Measurements from ENCODE around the gene FOXL1.

Gene FOXL1

DNA sequence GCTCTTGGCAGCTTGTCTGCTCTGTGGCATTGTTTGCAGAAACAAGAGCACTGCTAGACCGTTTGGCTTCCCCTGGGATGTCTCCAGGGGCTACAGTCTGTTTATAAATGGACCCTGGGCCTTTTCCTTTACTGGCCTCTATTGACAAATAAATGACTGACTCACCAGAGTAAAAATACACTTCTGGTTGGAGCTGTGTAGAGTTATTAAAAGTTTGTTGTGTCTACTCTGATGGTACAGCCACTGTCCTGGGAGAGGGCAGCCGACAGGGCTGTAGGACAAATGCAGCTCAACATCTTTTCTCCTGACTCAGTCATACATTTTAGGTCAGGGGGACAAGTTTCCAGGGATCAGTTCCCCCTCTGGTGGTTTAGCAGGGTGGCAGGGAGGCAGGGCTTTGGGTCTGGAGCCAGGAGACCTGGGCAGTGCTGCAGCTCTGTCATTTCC is 30.0 kb downstream of the FOXL1 start:
- DNase-seq = no peak

DNA sequence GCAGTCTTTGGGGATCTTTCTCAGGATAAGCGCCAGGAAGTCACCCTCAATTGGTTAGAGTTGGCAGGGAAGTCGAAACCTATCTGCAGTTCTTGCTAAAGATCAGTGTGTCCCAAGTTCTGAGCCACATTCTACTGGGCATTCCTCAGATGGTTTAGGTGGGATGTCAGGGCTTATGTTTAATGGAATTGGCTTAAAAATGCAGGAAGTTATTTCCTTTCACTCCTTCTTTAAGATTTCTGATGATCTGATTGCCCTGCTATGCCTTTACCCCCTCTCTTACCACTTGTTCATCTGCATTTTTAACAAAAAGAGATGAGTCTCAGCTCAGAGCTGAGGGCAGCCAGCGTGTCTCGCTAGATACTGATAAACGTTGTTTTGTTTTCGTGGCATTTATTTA is 30.8 kb downstream of the FOXL1 start:
- no peak for DNase-seq

DNA sequence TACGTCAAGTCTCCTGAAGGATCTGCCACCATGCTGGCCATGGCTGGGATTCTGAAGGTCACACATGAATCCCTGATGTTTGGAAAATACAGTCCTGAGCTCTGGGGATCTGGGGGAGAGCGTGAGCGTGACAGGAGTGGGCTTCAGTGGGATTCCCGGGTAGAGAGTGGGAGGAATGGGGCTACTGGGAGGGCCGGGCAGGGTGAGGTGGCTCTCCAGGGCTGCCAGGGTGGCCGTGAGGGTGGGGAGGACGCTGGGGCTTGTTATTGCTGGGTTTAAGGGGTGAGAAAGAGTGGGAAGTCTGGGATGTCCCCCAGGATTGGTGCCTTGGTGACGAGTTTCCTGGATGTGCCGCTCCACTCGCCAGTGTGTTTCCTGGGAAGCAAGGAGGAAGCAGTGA is 31.3 kb downstream of the FOXL1 start:
- DNase-seq = no peak

DNA sequence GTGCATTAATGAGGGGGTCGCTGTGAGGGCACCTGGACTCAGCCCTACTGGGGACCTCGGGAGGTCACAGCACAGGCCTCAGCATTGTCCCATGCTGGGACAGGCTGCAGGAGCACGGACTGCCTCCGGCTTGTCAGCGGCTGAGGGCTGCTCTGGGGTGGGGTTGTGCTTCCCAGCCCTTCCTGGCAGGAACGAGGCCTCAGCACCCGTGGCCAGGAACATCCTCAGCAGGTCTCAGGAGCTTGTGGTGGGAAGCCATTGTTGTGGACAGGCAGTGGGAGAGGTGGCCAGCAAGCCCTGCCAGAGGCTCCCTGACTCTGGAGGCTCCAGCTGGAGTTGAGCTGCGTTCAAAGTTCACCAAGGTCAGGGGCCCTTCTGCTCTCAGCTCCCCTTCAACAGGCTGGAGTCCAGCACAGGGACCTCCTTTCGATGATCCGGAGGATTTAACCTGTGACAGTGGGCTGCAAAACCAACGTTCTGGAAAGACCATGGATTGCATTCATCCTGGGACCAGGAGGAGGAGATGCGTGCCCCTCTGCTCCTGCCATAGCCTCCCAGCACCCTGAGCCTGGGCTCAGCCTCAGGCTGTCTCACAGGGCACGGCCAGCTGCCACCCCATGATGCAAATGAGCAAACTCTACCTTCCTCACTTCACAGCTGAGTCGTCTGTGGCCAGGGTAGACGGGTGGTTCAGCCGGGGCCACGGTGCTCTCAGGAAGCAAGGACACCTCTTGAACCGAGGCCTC is 32.6 kb downstream of the FOXL1 start:
- DNase-seq = no peak

DNA sequence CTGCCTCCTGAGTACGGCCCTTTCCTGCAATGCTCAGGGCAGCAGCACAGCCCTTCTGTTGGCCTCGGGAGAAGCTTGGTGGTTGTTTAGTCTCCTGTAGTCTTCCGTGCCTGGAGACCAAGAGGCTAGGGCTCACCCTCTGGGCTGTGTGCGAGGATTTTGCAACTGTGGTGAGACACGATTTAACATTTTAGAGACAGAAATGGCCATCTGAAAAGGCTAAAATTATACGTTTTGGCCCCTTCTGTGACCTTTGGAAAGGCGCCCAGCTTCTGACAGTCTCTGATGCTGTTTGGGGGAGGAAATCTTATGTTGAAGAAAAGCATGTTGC is 33.1 kb downstream of the FOXL1 start:
- no peak for DNase-seq

DNA sequence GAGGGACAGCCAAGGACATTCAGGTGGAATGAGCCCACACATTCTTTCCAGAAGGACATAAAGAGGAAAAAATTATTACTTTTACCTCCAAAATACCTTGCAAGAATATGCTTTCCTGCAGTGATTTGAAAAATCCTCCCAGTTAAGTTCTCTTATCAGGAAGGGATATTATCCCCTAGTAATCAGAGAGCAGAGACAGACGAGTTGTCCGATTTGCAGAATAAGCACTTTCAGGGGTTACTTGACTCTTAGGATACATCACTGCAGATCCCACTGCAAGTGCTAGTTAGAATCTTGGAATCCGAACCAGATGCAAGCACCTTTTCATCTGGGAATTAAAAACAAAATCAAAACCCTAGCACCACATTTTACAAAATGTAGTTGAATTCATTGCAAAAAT is 33.6 kb downstream of the FOXL1 start:
- no peak for DNase-seq

DNA sequence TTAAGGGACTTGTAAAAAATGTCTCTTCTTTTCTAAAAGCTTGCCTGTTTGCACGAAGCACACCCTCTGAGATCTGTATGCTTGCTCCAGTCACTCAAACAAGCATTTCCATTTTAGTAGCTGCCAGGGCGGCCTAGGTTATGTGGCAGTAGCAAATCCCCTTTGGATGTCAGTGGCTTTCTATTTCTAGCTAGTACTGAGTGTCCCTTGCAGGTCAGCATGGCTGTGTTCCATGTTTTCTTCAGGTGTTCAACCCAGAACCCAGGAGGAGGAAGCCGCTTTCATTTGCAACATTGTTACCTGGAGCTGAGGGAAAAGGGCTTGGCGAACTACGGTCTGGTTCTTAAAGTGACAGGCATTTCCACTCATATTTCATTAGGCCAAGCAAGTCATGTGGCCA is 36.4 kb downstream of the FOXL1 start:
- no peak for DNase-seq

DNA sequence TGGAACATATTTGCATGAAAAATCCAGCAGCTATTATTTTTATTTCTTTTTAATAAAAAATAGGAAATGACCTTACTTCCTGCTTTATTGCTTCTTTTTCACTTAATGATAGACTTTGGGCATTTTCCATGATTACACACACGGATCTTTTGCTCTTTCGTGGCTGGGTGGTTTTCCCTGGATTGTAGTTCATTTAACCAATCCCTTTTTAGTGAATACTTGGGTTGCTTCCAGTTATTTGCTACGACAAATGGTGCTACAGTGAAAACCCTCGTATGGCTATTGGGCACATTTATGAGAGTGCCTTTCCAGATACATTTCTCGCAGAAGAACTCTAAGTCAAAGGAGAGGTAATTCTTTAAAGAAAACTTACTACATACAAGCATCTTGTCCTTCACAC is 38.6 kb downstream of the FOXL1 start:
- no peak for DNase-seq

DNA sequence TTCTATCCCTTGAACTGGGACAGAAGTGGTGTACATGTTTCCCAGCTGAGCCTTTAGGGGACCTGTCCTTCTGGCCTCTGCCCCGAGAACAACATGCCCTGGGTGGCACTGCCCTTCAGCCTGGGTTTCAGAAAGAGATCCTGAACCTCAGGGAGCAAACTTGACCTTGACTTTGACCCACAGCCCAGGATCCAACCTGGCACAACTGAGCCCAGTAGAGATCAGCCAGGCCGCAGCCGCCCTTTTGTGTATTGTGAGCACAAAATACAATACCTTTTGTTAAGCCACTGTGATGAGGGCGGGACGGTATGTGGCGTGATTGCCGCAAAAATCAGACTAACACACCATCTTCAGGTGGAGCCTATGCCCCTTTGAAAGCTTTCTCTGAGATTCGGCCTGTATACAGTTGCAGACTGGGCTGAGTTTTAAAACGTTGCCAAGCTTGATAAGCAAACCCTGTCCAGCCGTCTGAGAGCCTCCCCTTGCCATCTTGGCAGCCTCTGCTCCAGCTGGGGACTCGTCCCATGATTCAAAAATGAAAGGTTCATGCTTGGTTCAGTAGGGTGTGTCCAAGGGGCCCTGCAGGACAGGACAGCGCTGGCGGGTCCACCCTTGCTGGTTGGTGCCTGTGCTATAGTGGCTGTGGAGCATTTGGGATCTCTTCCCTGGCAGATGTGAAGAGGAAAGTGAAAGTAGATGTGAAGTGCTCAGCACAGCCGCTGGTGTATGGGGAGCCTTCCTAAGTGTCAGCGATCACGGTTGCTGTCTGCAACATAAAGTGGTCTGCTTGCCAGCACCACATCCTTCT is 40.3 kb downstream of the FOXL1 start:
- DNase-seq = no peak

DNA sequence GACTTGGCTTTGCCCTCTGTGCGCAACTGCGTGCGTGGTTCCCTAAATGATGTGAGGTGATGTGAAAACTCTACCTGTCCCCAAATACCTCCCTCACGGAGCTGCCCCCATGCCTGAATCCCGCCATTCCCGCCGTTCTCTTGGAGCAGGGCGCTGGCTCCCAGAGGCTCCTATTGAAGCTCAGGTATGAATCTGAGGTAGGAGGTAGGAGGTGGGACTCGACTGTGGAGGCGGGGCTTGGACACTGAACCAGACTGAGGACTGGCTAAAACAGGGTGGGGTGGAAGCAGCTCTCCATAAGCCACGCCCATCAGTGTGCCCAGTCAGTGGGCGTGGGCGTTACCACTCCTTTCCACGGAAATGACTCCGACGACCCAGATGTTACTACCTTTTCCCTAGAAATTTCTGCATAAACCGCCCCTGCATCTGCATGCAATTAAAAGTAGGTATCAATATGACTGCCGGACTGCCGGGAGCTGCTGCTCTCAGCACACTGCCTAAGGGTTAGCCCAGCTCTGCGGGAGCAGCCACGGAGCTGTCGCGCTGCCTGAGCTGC is 41.0 kb downstream of the FOXL1 start:
- DNase-seq = no peak

DNA sequence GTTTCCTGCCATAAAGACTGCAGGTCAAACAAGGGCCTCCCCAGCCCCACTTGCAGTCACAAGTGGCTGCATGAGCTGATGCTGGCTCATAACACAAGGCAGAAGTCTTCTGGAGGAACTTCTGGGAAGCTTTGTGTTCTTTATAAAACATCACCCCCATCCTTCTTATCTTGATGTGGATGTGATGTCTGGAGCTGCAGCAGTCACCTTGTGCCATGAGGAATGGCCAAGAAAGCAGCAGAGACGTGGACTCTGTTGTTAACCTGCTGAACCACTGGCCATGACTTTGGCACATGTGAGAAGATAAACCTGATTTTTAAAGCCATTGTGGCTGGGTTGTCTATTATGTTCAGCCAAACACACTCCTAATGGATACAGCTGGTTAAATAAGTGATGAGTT is 41.8 kb downstream of the FOXL1 start:
- no peak for DNase-seq

DNA sequence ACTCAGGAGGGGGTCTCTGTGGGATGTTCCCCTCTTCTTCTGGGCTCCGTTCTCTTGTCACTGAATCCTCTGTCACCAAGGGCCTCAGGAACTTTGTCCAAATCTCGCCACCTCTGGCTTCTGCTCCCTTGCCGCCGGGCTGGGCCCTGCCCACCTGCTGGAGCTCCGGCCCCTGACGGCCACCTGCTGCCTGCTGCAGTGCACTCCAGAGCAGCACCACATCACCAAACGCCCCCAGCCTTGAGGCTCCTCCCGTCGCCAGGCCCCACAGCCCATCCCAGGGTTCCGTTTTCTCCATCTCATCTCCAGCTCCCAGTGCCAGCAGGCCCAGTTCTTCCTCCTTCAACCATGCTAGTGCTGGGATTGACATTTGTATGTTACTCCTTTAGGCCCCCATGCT is 43.6 kb downstream of the FOXL1 start:
- DNase-seq = no peak

DNA sequence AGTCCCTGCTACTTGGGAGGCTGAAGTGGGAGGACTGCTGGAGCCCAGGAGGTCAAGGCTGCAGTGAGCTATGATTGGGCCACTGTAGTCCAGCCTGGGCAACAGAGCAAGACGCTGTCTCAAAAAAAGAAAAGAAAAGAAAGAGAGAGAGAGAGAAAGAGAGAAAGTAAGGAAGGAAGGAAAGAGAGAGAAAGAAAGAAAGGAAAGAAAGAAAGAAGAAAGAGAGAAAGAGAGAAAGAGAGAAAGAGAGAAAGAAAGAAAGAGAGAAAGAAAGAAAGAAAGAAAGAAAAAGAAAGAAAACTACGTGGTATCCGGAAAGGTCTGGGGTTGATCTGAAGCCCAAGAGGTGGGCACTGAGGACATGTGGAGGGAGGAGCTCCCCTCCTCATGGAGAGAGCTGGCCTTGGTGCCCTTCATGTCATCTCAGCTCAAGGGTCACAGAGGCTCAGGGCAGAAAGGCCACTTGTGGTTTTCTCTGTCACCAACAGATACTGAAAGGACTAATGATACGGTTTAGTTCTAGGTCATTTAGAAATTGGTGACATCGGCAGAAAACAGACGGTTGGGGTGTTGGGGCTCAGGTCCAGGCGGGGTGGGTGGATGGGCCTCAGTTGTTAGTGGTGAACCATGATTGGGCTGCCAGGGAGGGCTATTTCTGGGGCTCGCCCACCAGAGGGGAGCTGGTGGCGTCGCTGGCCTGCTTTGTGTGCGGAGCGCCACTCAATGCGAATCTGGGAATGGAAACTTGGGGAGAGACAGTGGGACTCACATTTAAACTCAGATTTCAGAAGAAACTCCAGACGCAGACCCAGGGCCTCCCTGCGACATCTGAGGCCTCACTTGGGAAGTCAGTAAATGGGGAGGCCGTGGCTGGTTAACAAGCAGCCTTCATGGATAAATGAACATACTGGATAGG is 44.6 kb downstream of the FOXL1 start:
- no peak for DNase-seq

DNA sequence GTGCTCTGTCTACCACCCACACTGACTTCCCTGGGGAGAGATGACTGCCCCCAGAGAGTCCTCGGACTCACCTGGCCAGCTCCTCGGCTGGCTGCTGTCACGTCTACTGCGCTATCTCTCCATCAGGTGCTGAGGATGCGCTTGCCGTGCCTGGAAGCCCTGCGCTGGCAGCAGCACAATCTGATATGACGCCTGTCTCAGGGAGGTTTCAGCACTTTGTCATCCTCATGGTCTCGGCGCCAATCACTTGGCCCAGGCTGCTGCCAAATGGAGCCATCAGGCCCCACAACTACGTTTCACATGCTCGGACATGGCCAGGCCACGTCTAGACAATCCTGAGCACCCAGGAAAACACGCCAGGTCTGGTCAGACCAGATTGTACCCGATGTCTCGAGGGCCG is 46.7 kb downstream of the FOXL1 start:
- DNase-seq = no peak

DNA sequence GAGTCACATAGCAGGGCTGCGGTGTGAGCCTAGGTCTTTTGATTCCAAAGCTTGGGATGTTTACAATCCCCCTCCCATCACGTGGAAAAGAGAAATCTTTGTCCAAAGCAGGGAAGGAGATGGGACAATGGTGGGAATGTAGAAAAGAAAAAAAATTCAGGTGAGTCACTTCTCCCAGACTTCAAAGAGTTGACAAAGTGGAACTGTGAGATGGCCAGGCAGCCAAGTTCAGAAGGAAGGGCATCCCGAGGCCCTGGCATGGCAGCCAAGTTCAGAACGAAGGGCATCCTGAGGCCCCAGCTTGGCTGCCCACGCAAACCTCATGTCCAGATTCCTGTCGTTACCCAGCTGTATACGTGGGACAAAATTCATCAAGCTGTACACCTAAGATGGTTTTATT is 47.5 kb downstream of the FOXL1 start:
- no peak for DNase-seq

DNA sequence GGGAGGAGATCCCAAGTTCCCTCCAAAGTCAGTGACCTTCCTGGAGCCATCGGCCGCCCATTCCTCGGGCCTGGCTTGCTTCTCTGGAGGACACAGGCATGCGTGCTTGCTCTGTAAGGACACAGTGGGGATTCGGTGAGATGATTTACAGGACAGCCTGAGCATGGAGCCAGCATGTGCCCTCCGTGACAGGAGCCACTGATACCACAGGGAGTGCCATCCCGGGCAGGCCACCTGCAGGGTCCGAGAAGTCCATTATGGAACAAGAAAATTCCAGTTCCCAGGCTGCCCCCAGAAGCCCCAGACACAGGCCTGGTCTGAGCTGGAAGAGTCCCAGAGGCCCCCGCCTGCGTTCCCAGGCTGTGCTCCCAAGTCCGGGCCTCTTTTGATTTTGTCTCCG is 47.9 kb downstream of the FOXL1 start:
- no peak for DNase-seq

DNA sequence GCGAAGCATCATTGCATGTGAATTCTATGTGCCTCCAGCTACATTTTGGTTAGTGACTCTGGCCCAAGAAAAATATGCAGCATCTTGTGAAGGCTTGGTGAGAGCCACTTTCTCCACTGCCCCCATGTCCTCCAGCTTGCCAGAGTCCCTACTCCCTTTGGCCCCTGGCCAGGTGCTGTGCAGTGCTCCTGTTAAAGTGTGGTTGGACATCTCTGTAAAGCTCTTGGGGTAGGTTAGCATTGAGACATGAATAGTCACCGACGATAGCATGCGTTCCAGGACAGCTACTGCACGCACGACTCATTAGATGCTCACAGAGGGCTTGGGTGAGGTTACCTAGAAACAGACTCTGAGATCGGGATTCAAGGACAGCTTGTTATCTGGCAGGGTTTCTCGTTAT is 48.6 kb downstream of the FOXL1 start:
- no peak for DNase-seq

DNA sequence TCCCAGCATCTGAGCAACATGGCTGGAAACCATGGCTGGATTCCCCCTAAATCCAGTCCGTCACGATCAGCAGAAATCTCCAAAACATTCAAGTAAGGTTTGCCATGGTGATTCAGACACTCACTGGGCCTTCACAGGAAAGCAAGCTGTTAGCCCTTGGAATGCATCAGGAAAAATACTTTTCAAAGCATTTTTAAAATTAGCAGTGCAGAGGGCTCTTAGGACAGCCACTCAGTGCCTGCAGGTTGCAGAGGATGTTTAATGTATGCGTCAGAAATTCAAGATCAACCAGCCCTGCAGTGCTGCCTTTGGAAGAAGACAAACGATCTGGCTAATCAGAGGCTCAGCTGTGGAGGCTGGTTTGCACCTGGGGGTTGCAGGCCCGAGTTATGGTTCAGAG is 50.3 kb downstream of the FOXL1 start:
- no peak for DNase-seq

DNA sequence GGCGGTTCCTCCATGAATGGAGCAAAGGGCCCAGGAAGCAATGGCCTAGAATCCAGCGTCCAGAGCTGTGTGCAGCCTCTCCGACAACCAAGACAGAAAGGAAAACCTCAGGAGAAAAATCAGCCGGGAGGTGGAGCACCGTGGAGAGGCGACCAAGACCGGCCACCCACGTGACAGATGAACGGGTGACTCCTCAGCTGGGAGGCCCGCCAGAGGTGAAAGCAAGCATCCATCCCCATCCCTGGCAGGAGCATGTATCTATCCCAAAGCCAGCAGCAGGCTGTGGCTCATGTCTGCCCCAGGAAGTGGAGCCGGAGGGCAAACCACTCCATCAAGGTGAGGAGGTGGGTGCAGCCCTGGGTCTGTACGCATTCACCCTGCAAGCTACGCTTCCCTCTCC is 52.1 kb downstream of the FOXL1 start:
- no peak for DNase-seq

DNA sequence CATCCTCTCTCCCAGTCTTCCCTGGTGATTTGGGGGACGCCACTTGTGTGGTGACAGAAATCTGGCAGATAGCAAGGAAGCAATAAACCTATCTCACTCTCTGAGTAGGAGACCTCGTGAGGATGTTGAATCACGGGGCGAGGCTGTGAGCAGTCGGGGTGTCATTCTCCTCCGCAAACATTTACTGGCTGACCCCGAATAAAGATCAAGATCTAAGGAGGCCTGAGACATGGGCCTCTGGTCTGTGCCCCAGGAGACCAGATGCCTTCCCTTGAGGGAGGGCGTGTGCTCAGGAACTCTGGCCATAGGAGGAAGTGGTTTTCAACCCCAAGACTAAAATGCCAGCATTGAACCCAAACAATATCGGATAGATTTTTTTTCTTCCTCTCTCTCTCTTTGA is 53.1 kb downstream of the FOXL1 start:
- no peak for DNase-seq

Measured in NCI-H510A treated with DMSO at 0.1 percent for 48 hours (cell line).